HepG2 (cell line): ENCODE measurements around the gene CCSER2. TPM values are rescaled to one million over a fixed set of nuclear protein-coding genes. Genes with fewer than 3 reads are reported as not detected.

Source experiments
- ATAC-seq: fragments of 200-7000 bp; cut with Tn5 transposase; 3 replicates; pipeline ENCODE4 v1.9.1; 2020; ENCODE audit warnings: mild to moderate bottlenecking, moderate library complexity
- BruUV-seq: library from RNA; stranded (reverse); fragments of 400-500 nt; replicated peaks from 2 replicates; lab custom pipeline; 2021; lab: Mats Ljungman, UMichigan
- CTCF ChIA-PET: fragments of 300-600 bp; formaldehyde crosslinking; extraction: SDS; loops from one replicate; lab custom pipeline; 2021; ENCODE audit warnings: low total read pairs, inconsistent platforms, low intra/inter-chr PET ratio; lab: Yijun Ruan, JAX
- POLR2A ChIA-PET: fragments of 350-600 bp; sonication (Branson Sonifier 250); formaldehyde crosslinking; loops from one replicate; lab custom pipeline; 2020; ENCODE audit warnings: antibody characterized with exemption, inconsistent platforms; lab: Yijun Ruan, JAX
- DNase-seq: peaks from one replicate; pipeline ENCODE4 v3.0.0-alpha.2; 2015; ENCODE audit warnings: low spot score
- FAIRE-seq: peaks from 3 replicates; lab custom pipeline; 2011; peaks lifted over from hg19 to GRCh38; lab: Jason Lieb, UNC
- H2AFZ ChIP-seq: one replicate; pipeline ENCODE4 v1.6.1; 2011; ENCODE audit warnings: low read length, inconsistent platforms
- H3K27ac ChIP-seq: fragments of 300-600 bp; 3 replicates; pipeline ENCODE4 v1.8.0; 2011; ENCODE audit warnings: mixed run types, mild to moderate bottlenecking, mixed read lengths, low read length, inconsistent platforms; ENCODE audit not compliant: insufficient read depth; ENCODE audit errors: extremely low read length
- H3K27me3 ChIP-seq, 2 experiments: fragments of 200-600 bp in 1 of 2; 2 replicates in 1 of 2; 3 replicates in 1 of 2; pipeline versions ENCODE4 v1.6.0 to v1.8.0; 2011; ENCODE audit warnings: low read length in 2 of 2, mild to moderate bottlenecking in 2 of 2, moderate library complexity in 2 of 2, inconsistent platforms in 1 of 2; ENCODE audit not compliant: insufficient read depth in 2 of 2, control insufficient read depth in 1 of 2
- H3K36me3 ChIP-seq, 2 experiments: fragments of 200-600 bp in 1 of 2; replicated peaks in 1 of 2; 2 replicates in 1 of 2; 3 replicates in 1 of 2; pipeline versions ENCODE4 v1.5.1 to v1.8.0; 2011; ENCODE audit warnings: low read length in 2 of 2, inconsistent platforms in 1 of 2; ENCODE audit not compliant: insufficient read depth in 2 of 2, control insufficient read depth in 1 of 2
- H3K4me1 ChIP-seq: 2 replicates; pipeline ENCODE4 v1.5.1; 2012; ENCODE audit warnings: low read length, inconsistent platforms; ENCODE audit not compliant: insufficient read depth
- H3K4me2 ChIP-seq: 2 replicates; pipeline ENCODE4 v1.6.0; 2011; ENCODE audit warnings: low read depth, low read length, inconsistent platforms
- H3K4me3 ChIP-seq, 3 experiments: fragments of 200-600 bp in 1 of 3; sonication (generic), shearing (Covaris generic) in 1 of 3; replicated peaks in 1 of 3; 2 replicates each; pipeline ENCODE4 v1.5.1; 2011 to 2016; ENCODE audit warnings: low read length in 3 of 3, inconsistent platforms in 2 of 3, low read depth in 2 of 3, mild to moderate bottlenecking in 2 of 3, control low read depth in 1 of 3, mixed read lengths in 1 of 3; ENCODE audit not compliant: insufficient read depth in 1 of 3
- H3K79me2 ChIP-seq: one replicate; pipeline ENCODE4 v1.6.1; 2011; ENCODE audit warnings: low read length, inconsistent platforms; ENCODE audit not compliant: insufficient read depth
- H3K9ac ChIP-seq: 2 replicates; pipeline ENCODE4 v1.6.0; 2011; ENCODE audit warnings: mild to moderate bottlenecking, low read depth, low read length, inconsistent platforms; ENCODE audit not compliant: insufficient read depth
- H3K9me3 ChIP-seq: 2 replicates; pipeline ENCODE4 v1.5.1; 2012; ENCODE audit warnings: mild to moderate bottlenecking, low read length
- H4K20me1 ChIP-seq: 2 replicates; pipeline ENCODE4 v1.6.0; 2011; ENCODE audit warnings: inconsistent platforms, mild to moderate bottlenecking, low read length, moderate library complexity; ENCODE audit not compliant: insufficient read depth
- JDP2 ChIP-seq: sonication (generic); formaldehyde crosslinking; IDR thresholded peaks from 2 replicates; pipeline ENCODE4 v1.8.1; 2022; ENCODE audit warnings: missing genetic modification reagents, borderline replicate concordance
- KDM5A ChIP-seq: fragments of 200-600 bp; sonication (generic); IDR thresholded peaks from 2 replicates; pipeline ENCODE4 v1.7.0; 2018; ENCODE audit warnings: antibody characterized with exemption, mild to moderate bottlenecking, low read length, borderline replicate concordance
- MED8 ChIP-seq: sonication (generic); formaldehyde crosslinking; IDR thresholded peaks from 2 replicates; pipeline ENCODE4 v1.8.1; 2023; ENCODE audit warnings: mild to moderate bottlenecking, missing genetic modification reagents; ENCODE audit not compliant: insufficient replicate concordance
- MTF2 ChIP-seq: sonication (generic); formaldehyde crosslinking; IDR thresholded peaks from 2 replicates; pipeline ENCODE4 v1.5.0; 2020; ENCODE audit warnings: missing genetic modification reagents, borderline replicate concordance
- MXI1 ChIP-seq: IDR thresholded peaks from 3 replicates; pipeline ENCODE4 v1.6.1; 2012; ENCODE audit warnings: low read depth, low read length, inconsistent platforms, borderline replicate concordance
- NCOR1 ChIP-seq: fragments of 200-600 bp; sonication (generic); IDR thresholded peaks from 2 replicates; pipeline ENCODE4 v1.7.0; 2017; ENCODE audit warnings: antibody characterized with exemption, low read length, borderline replicate concordance
- NFE2L2 ChIP-seq: fragments of 150-350 bp; IDR thresholded peaks from 2 replicates; pipeline ENCODE4 v1.6.1; 2014; ENCODE audit warnings: low read length
- PCBP1 ChIP-seq: fragments of 200-400 bp; formaldehyde crosslinking; IDR thresholded peaks from 2 replicates; pipeline ENCODE4 v1.6.1; 2017; ENCODE audit warnings: mild to moderate bottlenecking, low read depth, low read length, borderline replicate concordance
- SALL2 ChIP-seq: sonication (generic); formaldehyde crosslinking; IDR thresholded peaks from 2 replicates; pipeline ENCODE4 v1.8.1; 2023; ENCODE audit warnings: mild to moderate bottlenecking, missing genetic modification reagents, inconsistent platforms
- SMARCE1 ChIP-seq: fragments of 450-650 bp; IDR thresholded peaks from 2 replicates; pipeline ENCODE4 v1.6.1; 2017; ENCODE audit warnings: borderline replicate concordance
- SMYD3 ChIP-seq: sonication (generic); formaldehyde crosslinking; IDR thresholded peaks from 2 replicates; pipeline ENCODE4 v1.8.1; 2023; ENCODE audit warnings: mild to moderate bottlenecking, missing genetic modification reagents
- ZBTB20 ChIP-seq: sonication (generic); formaldehyde crosslinking; IDR thresholded peaks from 2 replicates; pipeline ENCODE4 v1.8.1; 2023; ENCODE audit warnings: missing genetic modification reagents, low read depth, mild to moderate bottlenecking, borderline replicate concordance
- ZNF160 ChIP-seq: sonication (generic); formaldehyde crosslinking; IDR thresholded peaks from 2 replicates; pipeline ENCODE4 v1.8.0; 2022; ENCODE audit warnings: mild to moderate bottlenecking, inconsistent platforms, missing genetic modification reagents
- ZNF224 ChIP-seq: sonication (generic); formaldehyde crosslinking; IDR thresholded peaks from 2 replicates; pipeline ENCODE4 v1.5.0; 2020; ENCODE audit warnings: mild to moderate bottlenecking, missing genetic modification reagents
- ZNF251 ChIP-seq: sonication (generic); formaldehyde crosslinking; IDR thresholded peaks from 2 replicates; pipeline ENCODE4 v1.9.0; 2021; ENCODE audit warnings: mild to moderate bottlenecking, missing genetic modification reagents
- ZSCAN20 ChIP-seq: sonication (generic); formaldehyde crosslinking; IDR thresholded peaks from 2 replicates; pipeline ENCODE4 v1.4.0; 2020; ENCODE audit warnings: missing genetic modification reagents, mild to moderate bottlenecking, borderline replicate concordance
- ZSCAN21 ChIP-seq: sonication (generic); formaldehyde crosslinking; IDR thresholded peaks from 2 replicates; pipeline ENCODE4 v1.8.0; 2022; ENCODE audit warnings: mild to moderate bottlenecking, missing genetic modification reagents, moderate library complexity, borderline replicate concordance
- ZSCAN31 ChIP-seq: sonication (generic); formaldehyde crosslinking; IDR thresholded peaks from 2 replicates; pipeline ENCODE4 v1.5.0; 2020; ENCODE audit warnings: low read depth, mild to moderate bottlenecking, missing genetic modification reagents
- WGBS: methylation state at CpG from one replicate; pipeline ENCODE4 v1.1.6; 2017; ENCODE audit warnings: low lambda C conversion rate; 5-methylcytosine and 5-hydroxymethylcytosine counted together
- in situ Hi-C: cut with HindIII; loops from 2 replicates; pipeline ENCODE4 v1.10.0; 2017; ENCODE audit warnings: low pct_unique_long_range_greater_than_20kb; ENCODE audit not compliant: extremely low pct_ligation_motif_present
- intact Hi-C: fragments of 100-400 bp; cut with micrococcal nuclease; formaldehyde crosslinking; loops from one replicate; pipeline ENCODE4 v1.10.0; 2022; ENCODE audit not compliant: unreplicated experiment
- polyA plus RNA-seq, 8 experiments: library from polyadenylated mRNA; depleted of rRNA in 3 of 8; stranded (reverse) in 7 of 8; unstranded in 1 of 8; fragments of >200 nt; fragmentation: Illumina TruSeq in 4 of 8; extraction: Trizol in 4 of 8; gene quantifications; 2 replicates each; pipeline versions ENCODE4 v1.2.1 to v1.2.3, GENCODE V29; 2011 to 2016; ENCODE audit warnings: low read depth in 4 of 8, missing spikeins in 1 of 8, mixed read lengths in 1 of 8; ENCODE audit not compliant: insufficient read depth in 1 of 8
- total RNA-seq, 5 experiments: library from RNA; depleted of rRNA; stranded (reverse); fragments of >200 nt; fragmentation: Illumina TruSeq; extraction: Trizol; gene quantifications; 2 replicates each; pipeline ENCODE4 v1.2.3, GENCODE V29; 2016; ENCODE audit warnings: low read depth in 1 of 5
- TF ChIP-seq, protein P1 (sequence below): sonication (generic); formaldehyde crosslinking; IDR thresholded peaks from 2 replicates; pipeline ENCODE4 v1.4.0; 2020; ENCODE audit warnings: mild to moderate bottlenecking, low read depth, missing genetic modification reagents
- TF ChIP-seq, protein P2 (sequence below): IDR thresholded peaks from 2 replicates; pipeline ENCODE4 v1.6.1; 2016; ENCODE audit warnings: control low read depth
- TF ChIP-seq, protein P3 (sequence below): sonication (generic); formaldehyde crosslinking; IDR thresholded peaks from 2 replicates; pipeline ENCODE4 v1.4.0; 2020; ENCODE audit warnings: mild to moderate bottlenecking, missing genetic modification reagents
- TF ChIP-seq, protein P4 (sequence below): sonication (generic); formaldehyde crosslinking; IDR thresholded peaks from 2 replicates; pipeline ENCODE4 v1.5.0; 2020; ENCODE audit warnings: missing genetic modification reagents, mild to moderate bottlenecking, borderline replicate concordance

The CCSER2 gene
- total and polyA plus RNA-seq, 2 of the 13 experiments (the other 11 are each of a cell fraction or from before 2014, with no cell fraction given), result 13.3 to 17.2 TPM

DNA sequence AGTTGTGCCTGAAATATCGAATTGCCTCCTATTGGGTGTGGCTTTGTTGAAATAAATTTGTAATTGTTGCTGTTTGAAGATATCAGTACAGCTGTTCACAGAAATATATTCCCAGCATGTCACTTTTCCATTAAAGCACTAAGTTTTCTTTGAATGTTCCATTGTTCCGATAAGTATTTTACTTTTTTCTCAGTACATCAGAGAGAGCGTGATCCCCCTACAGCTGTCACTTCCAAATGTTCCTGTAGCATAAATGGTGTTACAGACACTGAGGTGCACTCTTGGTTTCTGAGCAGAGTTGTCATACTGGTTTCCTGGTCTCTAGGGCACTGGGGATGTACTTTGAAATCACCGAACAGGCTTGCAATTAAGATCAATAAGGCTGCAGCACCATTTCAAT is 189.2 kb downstream of the CCSER2 start (continued):
- TF ChIP-seq, protein P1, sequence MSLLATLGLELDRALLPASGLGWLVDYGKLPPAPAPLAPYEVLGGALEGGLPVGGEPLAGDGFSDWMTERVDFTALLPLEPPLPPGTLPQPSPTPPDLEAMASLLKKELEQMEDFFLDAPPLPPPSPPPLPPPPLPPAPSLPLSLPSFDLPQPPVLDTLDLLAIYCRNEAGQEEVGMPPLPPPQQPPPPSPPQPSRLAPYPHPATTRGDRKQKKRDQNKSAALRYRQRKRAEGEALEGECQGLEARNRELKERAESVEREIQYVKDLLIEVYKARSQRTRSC (CRISPR knock-in tag), result no peak
- TF ChIP-seq ZNF224 (no peak), SMYD3 (CRISPR knock-in tag) (no peak), MED8 (CRISPR knock-in tag) (no peak)
- TF ChIP-seq, protein P2, sequence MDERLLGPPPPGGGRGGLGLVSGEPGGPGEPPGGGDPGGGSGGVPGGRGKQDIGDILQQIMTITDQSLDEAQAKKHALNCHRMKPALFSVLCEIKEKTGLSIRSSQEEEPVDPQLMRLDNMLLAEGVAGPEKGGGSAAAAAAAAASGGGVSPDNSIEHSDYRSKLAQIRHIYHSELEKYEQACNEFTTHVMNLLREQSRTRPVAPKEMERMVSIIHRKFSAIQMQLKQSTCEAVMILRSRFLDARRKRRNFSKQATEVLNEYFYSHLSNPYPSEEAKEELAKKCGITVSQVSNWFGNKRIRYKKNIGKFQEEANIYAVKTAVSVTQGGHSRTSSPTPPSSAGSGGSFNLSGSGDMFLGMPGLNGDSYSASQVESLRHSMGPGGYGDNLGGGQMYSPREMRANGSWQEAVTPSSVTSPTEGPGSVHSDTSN (CRISPR knock-in tag), result no peak

DNA sequence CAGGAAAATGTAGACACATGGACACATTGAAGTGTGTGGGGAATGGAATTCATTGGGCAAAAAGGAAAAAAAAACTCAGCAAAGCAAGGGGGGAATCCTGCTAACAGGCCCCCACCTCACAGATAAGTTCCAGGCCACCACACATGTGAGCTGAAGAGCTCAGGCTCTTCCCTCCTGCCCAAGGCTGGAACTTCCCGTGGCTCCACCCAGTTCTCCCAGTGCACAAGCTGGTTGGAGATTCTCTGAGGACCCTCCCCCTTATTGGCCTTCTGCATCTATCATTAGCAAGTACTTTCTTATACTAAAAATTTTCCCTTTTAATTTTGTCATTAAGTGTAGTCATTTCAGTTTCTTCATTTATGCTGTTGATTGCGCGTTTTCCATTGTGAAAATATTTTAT is 190.8 kb downstream of the CCSER2 start:
- Histone ChIP-seq H3K27me3 (no peaks in the 10 kb centered on the region), H3K4me2 (no peak overlapping the region), H3K9ac (no peak overlapping the region), H3K4me3 (no peak overlapping the region), H4K20me1 (no peaks in the 10 kb centered on the region), H3K79me2 (no peaks in the 10 kb centered on the region), H3K9me3 (no peaks in the 10 kb centered on the region), H3K4me1 (peaks cover 36% of the 10 kb centered on the region), H2AFZ (no peak overlapping the region), H3K36me3 (0 out of 5 replicates have a peak, but pooled peaks cover 0 to 2% of the 10 kb centered on the region in 2 experiments), H3K27ac (no peak overlapping the region)
- in situ Hi-C loops (no loop called here), intact Hi-C loops (no loop called here)
- BruUV-seq, result no TSS peak
- whole genome bisulfite sequencing, result 98% methylated on average over 3 of the region's 3 CpGs
- DNase-seq (no peak), FAIRE-seq (no peak), ATAC-seq (no peak)
- ChIA-PET CTCF (no interaction called here), POLR2A (no interaction called here)
- TF ChIP-seq SMARCE1, result no peak
- no peak for TF ChIP-seq NCOR1
- no peak for TF ChIP-seq MTF2
- no peak for TF ChIP-seq ZNF251 (CRISPR knock-in tag)
- no peak for TF ChIP-seq PCBP1
- TF ChIP-seq JDP2 (CRISPR knock-in tag), result no peak
- TF ChIP-seq, protein P3, sequence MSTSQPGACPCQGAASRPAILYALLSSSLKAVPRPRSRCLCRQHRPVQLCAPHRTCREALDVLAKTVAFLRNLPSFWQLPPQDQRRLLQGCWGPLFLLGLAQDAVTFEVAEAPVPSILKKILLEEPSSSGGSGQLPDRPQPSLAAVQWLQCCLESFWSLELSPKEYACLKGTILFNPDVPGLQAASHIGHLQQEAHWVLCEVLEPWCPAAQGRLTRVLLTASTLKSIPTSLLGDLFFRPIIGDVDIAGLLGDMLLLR (CRISPR knock-in tag), result no peak
- no peak for TF ChIP-seq SALL2 (CRISPR knock-in tag)
- no peak for TF ChIP-seq ZSCAN21 (CRISPR knock-in tag)
- no peak for TF ChIP-seq KDM5A
- no peak for TF ChIP-seq NFE2L2
- no peak for TF ChIP-seq ZNF160 (CRISPR knock-in tag)
- no peak for TF ChIP-seq ZSCAN20 (CRISPR knock-in tag)
- TF ChIP-seq, protein P4, sequence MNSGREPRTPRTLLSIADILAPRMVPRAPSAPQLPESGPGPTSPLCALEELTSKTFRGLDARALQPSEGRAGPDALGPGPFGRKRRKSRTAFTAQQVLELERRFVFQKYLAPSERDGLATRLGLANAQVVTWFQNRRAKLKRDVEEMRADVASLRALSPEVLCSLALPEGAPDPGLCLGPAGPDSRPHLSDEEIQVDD (CRISPR knock-in tag), result no peak
- TF ChIP-seq ZSCAN31 (CRISPR knock-in tag), result no peak
- TF ChIP-seq MXI1, result no peak
- no peak for TF ChIP-seq ZBTB20
